ENCODE results near the gene SLC6A19. TPM values are rescaled to one million over a fixed set of nuclear protein-coding genes. Genes with fewer than 3 reads are reported as not detected.

SLC6A19 gene
- total and polyA plus RNA-seq, 9 of the 15 experiments (the other 6 are each of a cell fraction or from before 2014, with no cell fraction given) = 0.03 to 1.6 (median 0.59) TPM

DNA sequence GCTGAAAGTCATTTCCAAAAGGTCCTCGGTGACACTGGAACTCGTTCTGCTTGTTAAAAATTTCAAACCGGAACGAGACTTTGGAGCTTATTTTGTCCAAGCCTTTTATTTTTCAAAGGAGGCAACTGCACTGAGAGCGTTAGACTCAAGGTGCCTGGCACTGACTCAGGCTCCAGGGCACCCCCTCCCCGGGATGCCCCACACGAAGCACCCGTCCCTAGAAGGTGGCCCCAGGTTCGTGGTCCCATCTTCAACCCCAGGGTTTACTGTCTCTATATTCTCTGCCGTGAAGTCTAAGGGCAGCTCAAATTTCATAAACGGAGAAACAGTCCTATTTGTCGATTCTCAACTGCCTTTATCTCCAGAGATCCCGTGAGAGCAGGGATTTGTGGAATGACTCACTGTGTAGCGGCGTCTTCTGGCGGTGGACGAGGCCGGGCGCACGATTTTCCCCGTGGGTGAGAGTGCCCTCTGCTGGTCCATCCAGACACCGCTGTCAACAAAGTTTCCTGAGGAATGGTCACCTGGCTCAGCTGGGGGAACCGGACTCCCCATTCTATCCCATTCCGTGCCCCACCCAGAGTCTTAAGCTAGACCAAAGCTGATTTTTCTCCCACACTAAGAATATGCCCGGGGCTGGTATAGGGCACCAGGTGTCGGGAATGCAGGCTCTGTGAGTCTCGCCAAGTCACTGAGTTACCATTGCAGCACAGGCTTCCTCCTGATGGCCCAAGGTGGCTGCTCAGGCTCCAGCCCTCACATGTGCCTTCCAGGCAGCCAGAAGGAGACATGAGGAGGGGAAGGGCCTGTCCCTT, 27.1 kb upstream of the SLC6A19 start (continued):
- no peak for TF ChIP-seq ZNF134 (CRISPR knock-in tag; conservative IDR thresholded peaks at IDR 0.05)
- TF ChIP-seq ZNF830 (CRISPR knock-in tag; IDR thresholded peaks at IDR 0.05) = no peak
- no peak for TF ChIP-seq ZNF589 (CRISPR knock-in tag; IDR thresholded peaks at IDR 0.05; ENCODE audit: low read depth)
- TF ChIP-seq, protein P1, sequence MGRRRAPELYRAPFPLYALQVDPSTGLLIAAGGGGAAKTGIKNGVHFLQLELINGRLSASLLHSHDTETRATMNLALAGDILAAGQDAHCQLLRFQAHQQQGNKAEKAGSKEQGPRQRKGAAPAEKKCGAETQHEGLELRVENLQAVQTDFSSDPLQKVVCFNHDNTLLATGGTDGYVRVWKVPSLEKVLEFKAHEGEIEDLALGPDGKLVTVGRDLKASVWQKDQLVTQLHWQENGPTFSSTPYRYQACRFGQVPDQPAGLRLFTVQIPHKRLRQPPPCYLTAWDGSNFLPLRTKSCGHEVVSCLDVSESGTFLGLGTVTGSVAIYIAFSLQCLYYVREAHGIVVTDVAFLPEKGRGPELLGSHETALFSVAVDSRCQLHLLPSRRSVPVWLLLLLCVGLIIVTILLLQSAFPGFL (CRISPR knock-in tag; IDR thresholded peaks at IDR 0.05) = no peak
- no peak for TF ChIP-seq NBN (IDR thresholded peaks at IDR 0.05; ENCODE audit: low read depth)
- no peak for TF ChIP-seq BDP1 (IDR thresholded peaks at IDR 0.05; ENCODE audit: insufficient read depth, insufficient read length)
- no peak for TF ChIP-seq PHB (CRISPR knock-in tag; IDR thresholded peaks at IDR 0.05)
- TF ChIP-seq CCAR2 (IDR thresholded peaks at IDR 0.05; ENCODE audit: low read depth, low read length) = no peak
- TF ChIP-seq NCOA6 (IDR thresholded peaks at IDR 0.05) = no peak
- no peak for TF ChIP-seq CREBBP (IDR thresholded peaks at IDR 0.05; ENCODE audit: low read depth, low read length)
- TF ChIP-seq ZNF263 (CRISPR knock-in tag; IDR thresholded peaks at IDR 0.05; ENCODE audit: borderline replicate concordance) = no peak
- no peak for TF ChIP-seq U2AF2 (optimal IDR thresholded peaks at IDR 0.05; ENCODE audit: low read depth, low read length)
- no peak for TF ChIP-seq E2F3 (CRISPR knock-in tag; IDR thresholded peaks at IDR 0.05)
- TF ChIP-seq PTBP1 (IDR thresholded peaks at IDR 0.05; ENCODE audit: low read depth, low read length) = 0 out of 2 replicates have a peak, but pooled peaks have one; percentile 38
- TF ChIP-seq, protein P2, sequence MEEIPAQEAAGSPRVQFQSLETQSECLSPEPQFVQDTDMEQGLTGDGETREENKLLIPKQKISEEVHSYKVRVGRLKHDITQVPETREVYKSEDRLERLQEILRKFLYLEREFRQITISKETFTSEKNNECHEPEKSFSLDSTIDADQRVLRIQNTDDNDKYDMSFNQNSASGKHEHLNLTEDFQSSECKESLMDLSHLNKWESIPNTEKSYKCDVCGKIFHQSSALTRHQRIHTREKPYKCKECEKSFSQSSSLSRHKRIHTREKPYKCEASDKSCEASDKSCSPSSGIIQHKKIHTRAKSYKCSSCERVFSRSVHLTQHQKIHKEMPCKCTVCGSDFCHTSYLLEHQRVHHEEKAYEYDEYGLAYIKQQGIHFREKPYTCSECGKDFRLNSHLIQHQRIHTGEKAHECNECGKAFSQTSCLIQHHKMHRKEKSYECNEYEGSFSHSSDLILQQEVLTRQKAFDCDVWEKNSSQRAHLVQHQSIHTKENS (CRISPR knock-in tag; IDR thresholded peaks at IDR 0.05) = no peak
- TF ChIP-seq, protein P3, sequence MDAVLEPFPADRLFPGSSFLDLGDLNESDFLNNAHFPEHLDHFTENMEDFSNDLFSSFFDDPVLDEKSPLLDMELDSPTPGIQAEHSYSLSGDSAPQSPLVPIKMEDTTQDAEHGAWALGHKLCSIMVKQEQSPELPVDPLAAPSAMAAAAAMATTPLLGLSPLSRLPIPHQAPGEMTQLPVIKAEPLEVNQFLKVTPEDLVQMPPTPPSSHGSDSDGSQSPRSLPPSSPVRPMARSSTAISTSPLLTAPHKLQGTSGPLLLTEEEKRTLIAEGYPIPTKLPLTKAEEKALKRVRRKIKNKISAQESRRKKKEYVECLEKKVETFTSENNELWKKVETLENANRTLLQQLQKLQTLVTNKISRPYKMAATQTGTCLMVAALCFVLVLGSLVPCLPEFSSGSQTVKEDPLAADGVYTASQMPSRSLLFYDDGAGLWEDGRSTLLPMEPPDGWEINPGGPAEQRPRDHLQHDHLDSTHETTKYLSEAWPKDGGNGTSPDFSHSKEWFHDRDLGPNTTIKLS (IDR thresholded peaks at IDR 0.05; ENCODE audit: borderline replicate concordance, low read depth) = no peak
- TF ChIP-seq CCNT2 (IDR thresholded peaks at IDR 0.05; ENCODE audit: borderline replicate concordance, extremely low read depth, insufficient read length, low read depth, low read length) = no peak
- TF ChIP-seq, protein P4, sequence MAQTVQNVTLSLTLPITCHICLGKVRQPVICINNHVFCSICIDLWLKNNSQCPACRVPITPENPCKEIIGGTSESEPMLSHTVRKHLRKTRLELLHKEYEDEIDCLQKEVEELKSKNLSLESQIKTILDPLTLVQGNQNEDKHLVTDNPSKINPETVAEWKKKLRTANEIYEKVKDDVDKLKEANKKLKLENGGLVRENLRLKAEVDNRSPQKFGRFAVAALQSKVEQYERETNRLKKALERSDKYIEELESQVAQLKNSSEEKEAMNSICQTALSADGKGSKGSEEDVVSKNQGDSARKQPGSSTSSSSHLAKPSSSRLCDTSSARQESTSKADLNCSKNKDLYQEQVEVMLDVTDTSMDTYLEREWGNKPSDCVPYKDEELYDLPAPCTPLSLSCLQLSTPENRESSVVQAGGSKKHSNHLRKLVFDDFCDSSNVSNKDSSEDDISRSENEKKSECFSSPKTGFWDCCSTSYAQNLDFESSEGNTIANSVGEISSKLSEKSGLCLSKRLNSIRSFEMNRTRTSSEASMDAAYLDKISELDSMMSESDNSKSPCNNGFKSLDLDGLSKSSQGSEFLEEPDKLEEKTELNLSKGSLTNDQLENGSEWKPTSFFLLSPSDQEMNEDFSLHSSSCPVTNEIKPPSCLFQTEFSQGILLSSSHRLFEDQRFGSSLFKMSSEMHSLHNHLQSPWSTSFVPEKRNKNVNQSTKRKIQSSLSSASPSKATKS (CRISPR knock-in tag; IDR thresholded peaks at IDR 0.05) = no peak
- TF ChIP-seq FOXK1 (CRISPR knock-in tag; IDR thresholded peaks at IDR 0.05; ENCODE audit: borderline replicate concordance) = no peak

All from K562 (cell line).